ENCODE measurements around the gene RTL10.

Gene RTL10

GRCh38 chr22:19859861-19860510 is 5.3 kb upstream of the RTL10 start:
- DNase-seq = no peak

- DNase-seq = no peak
Measured at GRCh38 chr22:19857382-19857781, 2.7 kb upstream of the RTL10 start.

GRCh38 chr22:19855504-19856409 is 1.1 kb upstream of the RTL10 start:
- peak; percentile 74 for DNase-seq

GRCh38 chr22:19853879-19854777 is 546 bp downstream of the RTL10 start:
- no peak for DNase-seq

GRCh38 chr22:19853058-19853878 is 1.4 kb downstream of the RTL10 start:
- no peak for DNase-seq

- DNase-seq = no peak
Measured at GRCh38 chr22:19852177-19852781, 2.4 kb downstream of the RTL10 start.

GRCh38 chr22:19851291-19852176 is 3.1 kb downstream of the RTL10 start:
- no peak for DNase-seq

GRCh38 chr22:19850763-19851109 is 3.9 kb downstream of the RTL10 start:
- no peak for DNase-seq

- no peak for DNase-seq
Measured at GRCh38 chr22:19849835-19850762, 4.6 kb downstream of the RTL10 start.

GRCh38 chr22:19848298-19849224 is 6.1 kb downstream of the RTL10 start:
- DNase-seq = no peak

- no peak for DNase-seq
Measured at GRCh38 chr22:19847345-19847632, 7.4 kb downstream of the RTL10 start.

GRCh38 chr22:19846620-19847344 is 7.9 kb downstream of the RTL10 start:
- no peak for DNase-seq

- no peak for DNase-seq
Measured at GRCh38 chr22:19845054-19845722, 9.5 kb downstream of the RTL10 start.

- DNase-seq = no peak
Measured at GRCh38 chr22:19844377-19845053, 10.2 kb downstream of the RTL10 start.

GRCh38 chr22:19843857-19844376 is 10.8 kb downstream of the RTL10 start:
- no peak for DNase-seq

- no peak for DNase-seq
Measured at GRCh38 chr22:19843107-19843856, 11.4 kb downstream of the RTL10 start.

Measured in activated CD4-positive, alpha-beta T cell treated with anti-CD3 and anti-CD28 coated beads, Interleukin-2, Interleukin-6, amounts not matched to agents 100 ng/mL and 50 ng/mL, durations not matched to agents 16 hours and 8 hours (primary cell).